ENCODE measurements around the gene KLHL42.
A peak's percentile ranks its signal among the peaks of the same experiment; 100 is the strongest.
"Not testable (repeated sequence)": the region's sequence is repeated elsewhere in the genome, so short reads cannot be mapped to it uniquely, and the experiment has no call there.

Gene KLHL42

DNA sequence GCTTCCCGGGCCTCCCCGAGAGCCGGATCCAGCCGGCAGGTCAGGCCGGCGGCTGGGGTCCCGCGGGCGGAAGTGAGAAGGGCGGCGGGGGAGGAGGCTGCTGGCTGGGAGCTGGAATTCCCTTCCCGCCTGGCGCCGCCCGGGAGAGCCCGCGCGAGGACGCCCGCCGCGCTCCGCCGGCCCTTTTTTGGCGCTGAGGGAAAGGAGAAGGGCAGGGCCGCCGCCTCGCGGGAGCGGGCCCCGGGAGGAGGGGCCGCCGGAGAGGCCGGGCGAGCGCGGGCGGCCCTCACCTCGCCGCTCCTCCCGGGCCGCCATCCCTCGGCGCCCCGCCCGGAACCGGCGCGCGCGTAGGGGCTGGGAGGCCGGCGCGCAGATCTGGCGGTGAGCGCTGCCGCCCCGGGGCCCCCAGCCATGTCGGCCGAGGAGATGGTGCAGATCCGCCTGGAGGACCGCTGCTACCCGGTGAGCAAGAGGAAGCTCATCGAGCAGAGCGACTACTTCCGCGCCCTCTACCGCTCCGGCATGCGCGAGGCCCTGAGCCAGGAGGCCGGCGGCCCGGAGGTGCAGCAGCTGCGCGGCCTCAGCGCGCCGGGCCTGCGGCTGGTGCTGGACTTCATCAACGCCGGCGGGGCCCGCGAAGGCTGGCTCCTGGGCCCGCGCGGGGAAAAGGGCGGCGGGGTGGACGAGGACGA is at the start of gene KLHL42, which contains the start of gene MANSC4:
TSS of gene KLHL42 (plus strand) at position 314 of the 692 bp plus-strand sequence. CDS start at position 412, 98 bp downstream.
TSS of gene MANSC4 (minus strand) at position 317 of the 692 bp plus-strand sequence. CDS start 8,960 bp downstream, outside the sequence.
- TF ChIP-seq JUND (IDR thresholded peaks at IDR 0.05; ENCODE audit: low read depth), result no peak
- in situ Hi-C loops (cut with HindIII; ENCODE audit: low pct_unique_long_range_greater_than_20kb, low sequenced_read_pairs), result no loop called here
- DNase-seq (ENCODE audit: low read depth in 1 of 2, low spot score in 1 of 2), result peak; percentile 61 to 74

- peak in 1 of 2 experiments; percentile 57 for DNase-seq (ENCODE audit: low read depth in 1 of 2, low spot score in 1 of 2)
- no peak for TF ChIP-seq JUND (IDR thresholded peaks at IDR 0.05; ENCODE audit: low read depth)
- in situ Hi-C loops (cut with HindIII; ENCODE audit: low pct_unique_long_range_greater_than_20kb, low sequenced_read_pairs), result no loop called here
These were observed 47.8 kb upstream of the KLHL42 start for GRCh38 chr12:27732281-27732680.

GRCh38 chr12:27733052-27733656 is 46.9 kb upstream of the KLHL42 start:
- in situ Hi-C loops (cut with HindIII; ENCODE audit: low pct_unique_long_range_greater_than_20kb, low sequenced_read_pairs), result no loop called here
- peak in 1 of 2 experiments; percentile 55 for DNase-seq (ENCODE audit: low read depth in 1 of 2, low spot score in 1 of 2)
- TF ChIP-seq JUND (IDR thresholded peaks at IDR 0.05; ENCODE audit: low read depth), result no peak

DNA sequence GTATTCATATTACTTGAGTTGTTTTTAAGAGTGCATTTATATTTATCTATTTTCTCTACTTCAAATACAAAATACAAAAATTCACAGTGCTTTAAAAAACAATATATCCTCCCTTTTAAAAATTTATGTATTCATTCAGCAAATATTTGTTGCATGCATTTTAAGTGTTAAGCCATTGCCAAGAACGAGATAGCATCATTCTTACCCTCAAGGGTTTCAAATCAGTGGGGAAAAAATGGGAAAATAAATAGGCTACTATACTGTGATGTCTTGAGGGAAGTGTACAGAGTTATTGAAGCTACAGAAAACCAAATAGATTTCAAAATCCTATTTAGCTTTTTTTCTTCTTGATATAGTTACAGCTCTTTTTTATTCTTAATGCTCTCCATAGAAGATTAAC is 46.2 kb upstream of the KLHL42 start:
- in situ Hi-C loops (cut with HindIII; ENCODE audit: low pct_unique_long_range_greater_than_20kb, low sequenced_read_pairs), result no loop called here
- peak; percentile 16; the same call in 1 of the 2 replicates for TF ChIP-seq JUND (IDR thresholded peaks at IDR 0.05; ENCODE audit: low read depth)
- peak in 1 of 2 experiments; percentile 30 for DNase-seq (ENCODE audit: low read depth in 1 of 2, low spot score in 1 of 2)

DNA sequence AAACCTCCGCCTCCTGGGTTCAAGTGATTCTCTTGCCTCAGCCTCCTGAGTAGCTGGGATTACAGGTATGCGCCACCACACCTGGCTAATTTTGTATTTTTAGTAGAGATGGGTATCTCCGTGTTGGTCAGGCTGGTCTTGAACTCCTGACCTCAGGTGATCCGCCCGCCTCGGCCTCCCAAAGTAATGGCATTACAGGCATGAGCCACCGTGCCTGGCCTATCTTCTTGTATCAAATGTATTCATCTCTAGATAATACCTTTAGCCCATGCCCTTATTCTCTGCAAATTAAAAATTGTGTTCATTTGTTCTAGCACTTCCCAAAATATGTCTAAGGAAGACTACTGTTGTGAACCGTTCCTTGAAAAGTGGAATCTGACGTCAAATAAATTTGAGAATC is 45.7 kb upstream of the KLHL42 start:
- in situ Hi-C loops (cut with HindIII; ENCODE audit: low pct_unique_long_range_greater_than_20kb, low sequenced_read_pairs); DNase-seq (ENCODE audit: low read depth in 1 of 2, low spot score in 1 of 2): not testable (repeated sequence)

DNA sequence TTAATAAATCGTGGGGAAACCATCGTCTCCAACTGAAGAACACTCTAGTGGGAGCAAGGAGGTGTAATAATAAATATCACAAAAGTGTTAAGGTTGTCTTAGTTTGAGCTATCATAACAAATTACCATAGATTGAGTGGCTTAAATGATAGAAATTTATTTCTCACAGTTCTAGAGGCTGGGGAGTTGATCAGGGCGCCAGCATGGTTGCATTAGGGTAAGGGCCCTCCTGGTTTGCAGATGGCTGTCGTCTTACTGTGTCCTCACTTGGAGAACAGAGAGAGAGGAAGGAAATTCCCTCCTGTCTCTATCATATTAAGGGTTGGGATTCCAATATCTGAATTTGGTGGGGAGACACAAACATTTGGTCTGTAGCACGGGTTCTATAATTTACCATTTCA is 36.4 kb upstream of the KLHL42 start:
- no peak for DNase-seq (ENCODE audit: low read depth in 1 of 2, low spot score in 1 of 2)
- in situ Hi-C loops (cut with HindIII; ENCODE audit: low pct_unique_long_range_greater_than_20kb, low sequenced_read_pairs), result no loop called here
- TF ChIP-seq JUND (IDR thresholded peaks at IDR 0.05; ENCODE audit: low read depth), result no peak

DNA sequence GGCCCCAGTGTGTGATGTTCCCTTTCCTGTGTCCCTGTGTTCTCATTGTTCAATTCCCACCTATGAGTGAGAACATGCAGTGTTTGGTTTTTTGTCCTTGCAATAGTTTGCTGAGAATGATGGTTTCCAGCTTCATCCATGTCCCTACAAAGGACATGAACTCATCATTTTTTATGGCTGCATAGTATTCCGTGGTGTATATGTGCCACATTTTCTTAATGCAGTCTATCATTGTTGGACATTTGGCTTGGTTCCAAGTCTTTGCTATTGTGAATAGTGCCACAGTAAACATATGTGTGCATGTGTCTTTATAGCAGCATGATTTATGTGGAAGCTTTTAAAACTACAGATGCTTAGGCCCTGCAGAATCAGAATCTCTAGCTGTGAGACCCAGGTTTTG is 34.3 kb upstream of the KLHL42 start:
- in situ Hi-C loops (cut with HindIII; ENCODE audit: low pct_unique_long_range_greater_than_20kb, low sequenced_read_pairs), result not testable (repeated sequence)

GRCh38 chr12:27747111-27747820 is 32.8 kb upstream of the KLHL42 start:
- DNase-seq (ENCODE audit: low read depth in 1 of 2, low spot score in 1 of 2), result no peak
- no peak for TF ChIP-seq JUND (IDR thresholded peaks at IDR 0.05; ENCODE audit: low read depth)
- in situ Hi-C loops (cut with HindIII; ENCODE audit: low pct_unique_long_range_greater_than_20kb, low sequenced_read_pairs), result no loop called here

More for the DNA sequence above, 34.3 kb upstream of the KLHL42 start:
- not testable (repeated sequence) for DNase-seq (ENCODE audit: low read depth in 1 of 2, low spot score in 1 of 2)

- peak in 1 of 2 experiments; percentile 91 for DNase-seq (ENCODE audit: low read depth in 1 of 2, low spot score in 1 of 2)
- TF ChIP-seq JUND (IDR thresholded peaks at IDR 0.05; ENCODE audit: low read depth), result no peak; the same call in 1 of the 2 replicates
- in situ Hi-C loops (cut with HindIII; ENCODE audit: low pct_unique_long_range_greater_than_20kb, low sequenced_read_pairs), result no loop called here
These were observed 28.5 kb upstream of the KLHL42 start for GRCh38 chr12:27751386-27752047.

GRCh38 chr12:27754795-27755194 is 25.2 kb upstream of the KLHL42 start:
- TF ChIP-seq JUND (IDR thresholded peaks at IDR 0.05; ENCODE audit: low read depth), result no peak
- no peak for DNase-seq (ENCODE audit: low read depth in 1 of 2, low spot score in 1 of 2)
- in situ Hi-C loops (cut with HindIII; ENCODE audit: low pct_unique_long_range_greater_than_20kb, low sequenced_read_pairs), result no loop called here

GRCh38 chr12:27756670-27757195 is 23.3 kb upstream of the KLHL42 start:
- TF ChIP-seq JUND (IDR thresholded peaks at IDR 0.05; ENCODE audit: low read depth), result no peak
- DNase-seq (ENCODE audit: low read depth in 1 of 2, low spot score in 1 of 2), result no peak
- in situ Hi-C loops (cut with HindIII; ENCODE audit: low pct_unique_long_range_greater_than_20kb, low sequenced_read_pairs), result no loop called here

GRCh38 chr12:27762757-27763156 is 17.3 kb upstream of the KLHL42 start:
- no peak for TF ChIP-seq JUND (IDR thresholded peaks at IDR 0.05; ENCODE audit: low read depth)
- no peak for DNase-seq (ENCODE audit: low read depth in 1 of 2, low spot score in 1 of 2)
- in situ Hi-C loops (cut with HindIII; ENCODE audit: low pct_unique_long_range_greater_than_20kb, low sequenced_read_pairs), result no loop called here

All from T47D (cell line).